Spleen (tissue), 7 donors: ENCODE measurements around the gene CCDC92.

Experiments used
- POLR2A ChIP-seq, 3 donors: fragments of 450-650 bp; IDR thresholded peaks; one replicate each; pipeline ENCODE4 v1.5.1; 2017; ENCODE audit warnings: antibody characterized with exemption in 3 of 3, mild to moderate bottlenecking in 1 of 3
- TF ChIP-seq, protein P1 (sequence below), 11 experiments: fragments of 200-600 bp in 7 of 11; fragments of 450-650 bp in 4 of 11; sonication (generic) in 4 of 11; IDR thresholded peaks in 8 of 11; conservative IDR thresholded peaks in 3 of 11; 1 replicate in 7 of 11; 2 replicates in 4 of 11; pipeline versions ENCODE4 v1.4.0 to v1.8.0; 2016 to 2021; ENCODE audit warnings: antibody characterized with exemption in 11 of 11, inconsistent platforms in 4 of 11, mild to moderate bottlenecking in 1 of 11
- donor health status: DM: no; HTN: no; CAD: no; lungs with moderate emphysema.
- donor health status: DM: no; HTN: no; CAD: no.
- donor health status: DM: no; HTN: no; CAD: no.

DNA sequence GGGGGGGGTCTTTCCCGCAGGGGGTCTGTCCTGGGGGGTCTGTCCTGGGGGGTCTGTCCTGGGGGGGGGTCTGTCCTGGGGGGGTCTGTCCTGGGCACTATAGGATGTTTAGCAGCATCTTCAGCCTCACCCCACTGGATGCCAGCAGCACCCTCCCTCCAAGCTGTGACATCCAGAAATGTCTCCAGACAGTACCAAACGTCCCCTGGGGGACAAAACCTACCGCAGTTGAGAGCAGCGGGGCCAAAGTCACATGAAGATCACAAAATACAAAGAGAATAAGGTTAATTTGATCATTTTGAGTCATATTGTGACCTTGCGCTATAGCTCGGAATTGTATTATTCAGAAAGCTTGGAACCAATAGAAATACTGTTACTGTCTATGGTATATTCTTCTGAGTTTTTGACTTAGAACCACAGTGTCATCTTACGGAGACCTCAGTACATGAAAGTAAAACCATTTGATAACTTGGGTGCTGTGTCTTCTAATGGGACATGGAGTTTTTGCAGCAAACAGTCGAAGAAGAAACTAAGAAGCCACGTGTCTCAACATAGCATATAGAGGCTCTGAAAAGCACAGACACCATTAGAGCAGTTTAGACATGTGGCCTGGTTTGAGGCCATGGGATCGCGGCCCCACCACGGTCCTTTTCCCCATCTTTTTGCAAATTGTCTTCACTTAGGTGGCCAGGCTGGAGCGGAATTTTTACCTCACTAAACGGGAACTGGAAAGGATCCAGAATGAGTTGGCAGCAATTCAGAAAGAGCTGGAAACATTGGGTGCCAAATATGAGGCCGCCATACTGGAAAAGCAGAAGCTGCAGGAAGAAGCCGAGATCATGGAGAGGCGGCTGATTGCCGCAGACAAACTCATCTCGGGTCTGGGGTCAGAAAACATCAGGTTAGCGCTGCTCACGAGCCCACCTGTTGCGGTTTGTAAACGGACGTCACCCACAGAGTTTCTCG is 59.9 kb downstream of the CCDC92 start:
- no peak for TF ChIP-seq POLR2A (IDR thresholded peaks at IDR 0.05)
- TF ChIP-seq, protein P1, sequence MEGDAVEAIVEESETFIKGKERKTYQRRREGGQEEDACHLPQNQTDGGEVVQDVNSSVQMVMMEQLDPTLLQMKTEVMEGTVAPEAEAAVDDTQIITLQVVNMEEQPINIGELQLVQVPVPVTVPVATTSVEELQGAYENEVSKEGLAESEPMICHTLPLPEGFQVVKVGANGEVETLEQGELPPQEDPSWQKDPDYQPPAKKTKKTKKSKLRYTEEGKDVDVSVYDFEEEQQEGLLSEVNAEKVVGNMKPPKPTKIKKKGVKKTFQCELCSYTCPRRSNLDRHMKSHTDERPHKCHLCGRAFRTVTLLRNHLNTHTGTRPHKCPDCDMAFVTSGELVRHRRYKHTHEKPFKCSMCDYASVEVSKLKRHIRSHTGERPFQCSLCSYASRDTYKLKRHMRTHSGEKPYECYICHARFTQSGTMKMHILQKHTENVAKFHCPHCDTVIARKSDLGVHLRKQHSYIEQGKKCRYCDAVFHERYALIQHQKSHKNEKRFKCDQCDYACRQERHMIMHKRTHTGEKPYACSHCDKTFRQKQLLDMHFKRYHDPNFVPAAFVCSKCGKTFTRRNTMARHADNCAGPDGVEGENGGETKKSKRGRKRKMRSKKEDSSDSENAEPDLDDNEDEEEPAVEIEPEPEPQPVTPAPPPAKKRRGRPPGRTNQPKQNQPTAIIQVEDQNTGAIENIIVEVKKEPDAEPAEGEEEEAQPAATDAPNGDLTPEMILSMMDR (IDR thresholded peaks at IDR 0.05 in 8 of 11, conservative IDR thresholded peaks at IDR 0.05 in 3 of 11): no peak
